Measurements from ENCODE around the gene IQCN. TPM values are rescaled to one million over a fixed set of nuclear protein-coding genes. Genes with fewer than 3 reads are reported as not detected.
"Not testable (repeated sequence)": the region's sequence is repeated elsewhere in the genome, so short reads cannot be mapped to it uniquely, and the experiment has no call there.

IQCN gene
- total RNA-seq, 4 donors from 2014 or later: 5.7 to 17.0 (median 8.9) TPM

GRCh38 chr19:18214779-18215433 is 59.3 kb downstream of the IQCN start:
- Histone ChIP-seq H3K27ac (no peak overlapping the region), H3K4me3 (replicated peaks in 1 of 3) (no peak overlapping the region), H3K36me3 (no peaks in the 10 kb centered on the region), H3K27me3 (no peaks in the 10 kb centered on the region), H3K9me3 (no peaks in the 10 kb centered on the region), H3K4me1 (no peaks in the 10 kb centered on the region)
- no peak for DNase-seq
- TF ChIP-seq POLR2A (IDR thresholded peaks at IDR 0.05) (no peak), CTCF (IDR thresholded peaks at IDR 0.05) (no peak)
- intact Hi-C loops (cut with DNase I): loop anchor here (5.0 kb wide), 1 partner anchor 37 kb away; no protein-coding TSS in a partner anchor
- WGBS, 2 donors: 65 to 68% methylated on average over 7 of the region's 7 CpGs

- no peaks in the 10 kb centered on the region for H3K4me1 ChIP-seq
- H3K36me3 ChIP-seq: no peaks in the 10 kb centered on the region
- WGBS, 2 donors: 83 to 89% methylated on average over 14 of the region's 14 CpGs
- no peak overlapping the region for H3K27ac ChIP-seq
- intact Hi-C loops (cut with DNase I): loop anchor here (5.0 kb wide), 1 partner anchor 41 kb away; no protein-coding TSS in a partner anchor
- DNase-seq: no peak
- H3K4me3 ChIP-seq (replicated peaks in 1 of 3): no peak overlapping the region
- no peaks in the 10 kb centered on the region for H3K9me3 ChIP-seq
- TF ChIP-seq POLR2A (IDR thresholded peaks at IDR 0.05) (no peak), CTCF (IDR thresholded peaks at IDR 0.05) (no peak)
- no peaks in the 10 kb centered on the region for H3K27me3 ChIP-seq
These were observed 62.6 kb downstream of the IQCN start for GRCh38 chr19:18211683-18212082.

GRCh38 chr19:18209912-18210311 is 64.3 kb downstream of the IQCN start:
- DNase-seq; H3K27me3 ChIP-seq; H3K27ac ChIP-seq; H3K9me3 ChIP-seq; H3K4me3 ChIP-seq (replicated peaks in 1 of 3); H3K4me1 ChIP-seq; H3K36me3 ChIP-seq: not testable (repeated sequence)
- intact Hi-C loops (cut with DNase I): loop anchor here (5.0 to 10.0 kb wide), 2 partner anchors 42 to 205 kb away; partner anchors contain the start of gene SSBP4
- 83 to 91% methylated on average over 5 of the region's 5 CpGs for WGBS, 2 donors

- Histone ChIP-seq H3K36me3 (no peaks in the 10 kb centered on the region), H3K27ac (no peak overlapping the region), H3K4me1 (peaks cover 8 to 10% of the 10 kb centered on the region in 2 donors), H3K27me3 (no peaks in the 10 kb centered on the region), H3K4me3 (replicated peaks in 1 of 3) (no peak overlapping the region), H3K9me3 (no peaks in the 10 kb centered on the region)
- TF ChIP-seq POLR2A (IDR thresholded peaks at IDR 0.05) (no peak), CTCF (IDR thresholded peaks at IDR 0.05) (peak; percentile 27 to 73 (median 35))
- peak in 1 of 2 donors; percentile 34 for DNase-seq
- 24 to 28% methylated on average over 22 to 23 of the region's 32 CpGs for WGBS, 2 donors
- intact Hi-C loops (cut with DNase I): loop anchor here (10.0 kb wide), 1 partner anchor 206 kb away; the partner anchor contains the start of gene SSBP4
These were observed 65.9 kb downstream of the IQCN start for GRCh38 chr19:18208098-18208951.

Small RNA genes lying within 50 kb of the gene (microRNA-seq; reads per million reads assigned to microRNA genes)
- not detected for gene MIR3188

Small RNA genes lying within 50 kb of the gene (small RNA-seq; reads per million reads assigned to genes)
- gene MIR3188: not detected
- not detected for gene RPL39P38

Other genes with a start within 250 kb of the IQCN start
- 1 to 10 TPM in 1 of 4 donors, under 1 TPM in 1, not detected in 2; 0.93 to 1.1 TPM for gene IL12RB1, start 187.5 kb downstream of the IQCN start, total RNA-seq
- 1 to 10 TPM; 4.8 to 5.6 (median 5.0) TPM for gene MAST3, start 176.7 kb downstream of the IQCN start, total RNA-seq
- 10 to 100 TPM; 14.4 to 33.0 (median 19.8) TPM for gene PIK3R2, start 121.3 kb downstream of the IQCN start, total RNA-seq
- 10 to 100 TPM; 36.3 to 58.4 (median 40.1) TPM for gene IFI30, start 100.6 kb downstream of the IQCN start, total RNA-seq
- gene MPV17L2, start 81.2 kb downstream of the IQCN start, total RNA-seq: 10 to 100 TPM in 3 of 4 donors, 1 to 10 TPM in 1; 4.7 to 57.7 (median 29.3) TPM
- 1 to 10 TPM in 2 of 4 donors, under 1 TPM in 1, not detected in 1; 0.40 to 2.5 (median 2.0) TPM for gene RAB3A, start 70.4 kb downstream of the IQCN start, total RNA-seq
- 1 to 10 TPM in 1 of 4 donors, under 1 TPM in 2, not detected in 1; 0.27 to 1.4 (median 0.92) TPM for gene PDE4C, start 48.0 kb downstream of the IQCN start, total RNA-seq
- gene JUND, start 7.2 kb upstream of the IQCN start, total RNA-seq: 100 to 1,000 TPM; 193 to 394 (median 316) TPM
- gene LSM4, start 48.6 kb upstream of the IQCN start, total RNA-seq: 100 to 1,000 TPM in 2 of 4 donors, 10 to 100 TPM in 2; 55.2 to 203 (median 140) TPM
- gene PGPEP1, start 66.1 kb upstream of the IQCN start, total RNA-seq: 10 to 100 TPM; 23.5 to 44.0 (median 27.9) TPM
- gene GDF15, start 111.7 kb upstream of the IQCN start, total RNA-seq: 1 to 10 TPM in 3 of 4 donors, not detected in 1; 3.7 to 9.9 (median 5.1) TPM
- 1 to 10 TPM; 1.1 to 7.1 (median 2.2) TPM for gene LRRC25, start 123.2 kb upstream of the IQCN start, total RNA-seq
- gene SSBP4, start 144.9 kb upstream of the IQCN start, total RNA-seq: 10 to 100 TPM; 40.5 to 75.6 (median 56.1) TPM
- 10 to 100 TPM; 12.7 to 24.2 (median 22.9) TPM for gene ISYNA1, start 163.7 kb upstream of the IQCN start, total RNA-seq
- 10 to 100 TPM; 10.8 to 31.0 (median 11.5) TPM for gene ELL, start 247.6 kb upstream of the IQCN start, total RNA-seq

Measured in thyroid gland (tissue), 4 donors.